ENCODE data around the gene SMCHD1. TPM values are rescaled to one million over a fixed set of nuclear protein-coding genes. Genes with fewer than 3 reads are reported as not detected.

SMCHD1 gene
- total RNA-seq, 1 donor from 2014 or later = 54.1 TPM

- Histone ChIP-seq H3K36me3 (peaks cover 63% of the 10 kb centered on the region), H3K9me3 (no peaks in the 10 kb centered on the region), H3K27me3 (no peaks in the 10 kb centered on the region), H3K4me1 (no peaks in the 10 kb centered on the region), H3K4me3 (no peak overlapping the region), H3K27ac (no peak overlapping the region)
- intact Hi-C loops (cut with DNase I) = no loop called here
- TF ChIP-seq, protein P1, sequence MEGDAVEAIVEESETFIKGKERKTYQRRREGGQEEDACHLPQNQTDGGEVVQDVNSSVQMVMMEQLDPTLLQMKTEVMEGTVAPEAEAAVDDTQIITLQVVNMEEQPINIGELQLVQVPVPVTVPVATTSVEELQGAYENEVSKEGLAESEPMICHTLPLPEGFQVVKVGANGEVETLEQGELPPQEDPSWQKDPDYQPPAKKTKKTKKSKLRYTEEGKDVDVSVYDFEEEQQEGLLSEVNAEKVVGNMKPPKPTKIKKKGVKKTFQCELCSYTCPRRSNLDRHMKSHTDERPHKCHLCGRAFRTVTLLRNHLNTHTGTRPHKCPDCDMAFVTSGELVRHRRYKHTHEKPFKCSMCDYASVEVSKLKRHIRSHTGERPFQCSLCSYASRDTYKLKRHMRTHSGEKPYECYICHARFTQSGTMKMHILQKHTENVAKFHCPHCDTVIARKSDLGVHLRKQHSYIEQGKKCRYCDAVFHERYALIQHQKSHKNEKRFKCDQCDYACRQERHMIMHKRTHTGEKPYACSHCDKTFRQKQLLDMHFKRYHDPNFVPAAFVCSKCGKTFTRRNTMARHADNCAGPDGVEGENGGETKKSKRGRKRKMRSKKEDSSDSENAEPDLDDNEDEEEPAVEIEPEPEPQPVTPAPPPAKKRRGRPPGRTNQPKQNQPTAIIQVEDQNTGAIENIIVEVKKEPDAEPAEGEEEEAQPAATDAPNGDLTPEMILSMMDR (IDR thresholded peaks at IDR 0.05) = no peak
- ATAC-seq (no peak), DNase-seq (no peak)
Measured at GRCh38 chr18:2758309-2758708, 102.8 kb downstream of the SMCHD1 start.

- Histone ChIP-seq H3K36me3 (peaks cover 98% of the 10 kb centered on the region), H3K27me3 (no peaks in the 10 kb centered on the region), H3K4me3 (no peak overlapping the region), H3K27ac (no peak overlapping the region), H3K9me3 (no peaks in the 10 kb centered on the region), H3K4me1 (no peaks in the 10 kb centered on the region)
- TF ChIP-seq, protein P1 (IDR thresholded peaks at IDR 0.05) = no peak
- intact Hi-C loops (cut with DNase I) = no loop called here
- no peak for DNase-seq
- ATAC-seq = no peak
Measured at GRCh38 chr18:2774669-2775068, 119.1 kb downstream of the SMCHD1 start.

- Histone ChIP-seq H3K27me3 (no peaks in the 10 kb centered on the region), H3K9me3 (no peaks in the 10 kb centered on the region), H3K4me3 (no peak overlapping the region), H3K27ac (no peak overlapping the region), H3K36me3 (peaks cover 91% of the 10 kb centered on the region), H3K4me1 (no peaks in the 10 kb centered on the region)
- intact Hi-C loops (cut with DNase I) = no loop called here
- no peak for DNase-seq
- TF ChIP-seq, protein P1 (IDR thresholded peaks at IDR 0.05) = no peak
- no peak for ATAC-seq
Measured at GRCh38 chr18:2776601-2777000, 121.1 kb downstream of the SMCHD1 start.

DNA sequence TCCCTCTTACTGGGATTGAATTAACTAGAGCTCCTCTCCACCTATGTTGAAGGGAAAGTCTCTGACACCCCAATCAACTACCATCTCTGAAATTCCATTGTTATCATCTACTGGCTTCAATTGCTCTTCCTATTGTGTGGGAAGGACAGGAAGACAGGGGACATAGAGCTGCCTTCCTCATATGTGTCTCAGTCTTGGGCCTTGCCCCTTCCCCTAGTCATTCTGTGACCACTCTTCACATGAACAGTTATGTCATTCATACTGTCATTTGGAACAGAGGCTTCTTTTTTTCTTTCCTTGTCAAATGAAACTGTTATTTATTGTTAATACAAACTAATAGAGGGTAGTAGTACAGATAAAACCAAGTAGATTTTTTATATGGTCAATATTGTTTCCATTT is 121.7 kb downstream of the SMCHD1 start:
- H3K27ac ChIP-seq = no peak overlapping the region
- TF ChIP-seq, protein P1 (IDR thresholded peaks at IDR 0.05) = no peak
- no peaks in the 10 kb centered on the region for H3K4me1 ChIP-seq
- ATAC-seq = peak; percentile 62
- no peaks in the 10 kb centered on the region for H3K27me3 ChIP-seq
- DNase-seq = no peak
- no peak overlapping the region for H3K4me3 ChIP-seq
- intact Hi-C loops (cut with DNase I) = no loop called here
- H3K36me3 ChIP-seq = peaks cover 91% of the 10 kb centered on the region
- no peaks in the 10 kb centered on the region for H3K9me3 ChIP-seq

DNA sequence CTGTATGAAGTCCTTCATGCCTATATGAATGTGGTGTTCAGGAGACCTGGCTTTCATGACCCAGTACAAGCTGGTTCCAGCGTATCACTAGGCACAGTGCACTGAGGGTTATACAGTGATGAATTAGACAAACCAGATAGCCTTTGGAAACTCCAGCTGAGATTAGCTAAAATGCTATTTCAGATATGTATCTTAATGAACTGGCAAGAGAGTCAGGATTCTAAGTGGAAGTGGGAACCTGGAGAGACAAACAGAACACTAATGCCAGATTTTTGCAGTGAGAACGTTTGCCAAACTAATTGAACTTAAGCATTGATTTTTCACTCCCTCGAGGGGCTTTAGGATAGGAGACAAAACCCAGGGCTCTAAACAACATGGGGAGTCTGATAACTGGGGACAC is 125.2 kb downstream of the SMCHD1 start:
- intact Hi-C loops (cut with DNase I) = no loop called here
- peaks cover 89% of the 10 kb centered on the region for H3K36me3 ChIP-seq

More for the DNA sequence above, 125.2 kb downstream of the SMCHD1 start:
- TF ChIP-seq, protein P1 (IDR thresholded peaks at IDR 0.05) = no peak
- Histone ChIP-seq H3K27me3 (no peaks in the 10 kb centered on the region), H3K4me1 (no peaks in the 10 kb centered on the region), H3K9me3 (no peaks in the 10 kb centered on the region), H3K4me3 (no peak overlapping the region), H3K27ac (no peak overlapping the region)
- ATAC-seq = no peak
- no peak for DNase-seq
